Mononuclear cell (primary cell): ENCODE results near the gene HIP1. TPM values are rescaled to one million over a fixed set of nuclear protein-coding genes. Genes with fewer than 3 reads are reported as not detected.
"Not testable (repeated sequence)": the region's sequence is repeated elsewhere in the genome, so short reads cannot be mapped to it uniquely, and the experiment has no call there.

ENCODE experiments used
- H3K27me3 ChIP-seq: 2 replicates; pipeline ENCODE4 v1.6.0; 2011; ENCODE audit warnings: low read length, control low read depth; ENCODE audit not compliant: insufficient read depth
- H3K4me1 ChIP-seq: 2 replicates; pipeline ENCODE4 v1.5.1; 2011; ENCODE audit warnings: mild to moderate bottlenecking, low read length, control low read depth; ENCODE audit not compliant: insufficient read depth
- H3K4me3 ChIP-seq: 2 replicates; pipeline ENCODE4 v1.5.1; 2011; ENCODE audit warnings: mild to moderate bottlenecking, low read length, moderate library complexity
- H3K9me3 ChIP-seq: 2 replicates; pipeline ENCODE4 v1.5.1; 2011; ENCODE audit warnings: low read depth, mild to moderate bottlenecking, control low read depth, low read length
- total RNA-seq: library from RNA; depleted of rRNA; stranded (reverse); fragments of >200 nt; gene quantifications from one replicate; pipeline ENCODE4 v1.2.3, GENCODE V29; 2012

HIP1 gene
- total RNA-seq, 1 donor = 4.2 TPM

GRCh38 chr7:75563171-75563570 is 175.6 kb downstream of the HIP1 start:
- Histone ChIP-seq H3K9me3 (no peaks in the 10 kb centered on the region), H3K4me3 (no peak overlapping the region), H3K4me1 (peaks cover 12% of the 10 kb centered on the region), H3K27me3 (no peaks in the 10 kb centered on the region)

- Histone ChIP-seq H3K4me3 (no peak overlapping the region), H3K9me3 (no peaks in the 10 kb centered on the region)
Measured at GRCh38 chr7:75559976-75560365, 178.8 kb downstream of the HIP1 start.

GRCh38 chr7:75559355-75559975 is 179.3 kb downstream of the HIP1 start:
- no peak overlapping the region for H3K4me3 ChIP-seq
- H3K27me3 ChIP-seq = no peaks in the 10 kb centered on the region
- no peaks in the 10 kb centered on the region for H3K9me3 ChIP-seq

More at GRCh38 chr7:75559976-75560365, 178.8 kb downstream of the HIP1 start:
- no peaks in the 10 kb centered on the region for H3K27me3 ChIP-seq
- H3K4me1 ChIP-seq = peaks cover 3% of the 10 kb centered on the region

GRCh38 chr7:75556835-75557234 is 181.9 kb downstream of the HIP1 start:
- not testable (repeated sequence) for H3K4me3 ChIP-seq, H3K27me3 ChIP-seq, H3K4me1 ChIP-seq, H3K9me3 ChIP-seq

More at GRCh38 chr7:75559355-75559975, 179.3 kb downstream of the HIP1 start:
- H3K4me1 ChIP-seq = no peaks in the 10 kb centered on the region

GRCh38 chr7:75555736-75556135 is 183.0 kb downstream of the HIP1 start:
- H3K4me1 ChIP-seq = no peaks in the 10 kb centered on the region
- no peaks in the 10 kb centered on the region for H3K9me3 ChIP-seq
- no peak overlapping the region for H3K4me3 ChIP-seq
- H3K27me3 ChIP-seq = no peaks in the 10 kb centered on the region

GRCh38 chr7:75546237-75547015 is 192.3 kb downstream of the HIP1 start:
- no peak overlapping the region for H3K4me3 ChIP-seq
- no peaks in the 10 kb centered on the region for H3K4me1 ChIP-seq
- no peaks in the 10 kb centered on the region for H3K9me3 ChIP-seq
- no peaks in the 10 kb centered on the region for H3K27me3 ChIP-seq

GRCh38 chr7:75537731-75538130 is 201.0 kb downstream of the HIP1 start:
- H3K4me1 ChIP-seq = peaks cover 10% of the 10 kb centered on the region
- H3K4me3 ChIP-seq = no peak overlapping the region
- H3K27me3 ChIP-seq = no peaks in the 10 kb centered on the region
- H3K9me3 ChIP-seq = no peaks in the 10 kb centered on the region

GRCh38 chr7:75536940-75537538 is 201.7 kb downstream of the HIP1 start:
- Histone ChIP-seq H3K4me1 (peaks cover 10% of the 10 kb centered on the region), H3K27me3 (no peaks in the 10 kb centered on the region), H3K4me3 (no peak overlapping the region), H3K9me3 (no peaks in the 10 kb centered on the region)

GRCh38 chr7:75536491-75536890 is 202.2 kb downstream of the HIP1 start:
- Histone ChIP-seq H3K27me3 (no peaks in the 10 kb centered on the region), H3K4me1 (peaks cover 10% of the 10 kb centered on the region), H3K9me3 (no peaks in the 10 kb centered on the region), H3K4me3 (no peak overlapping the region)

- Histone ChIP-seq H3K9me3 (no peaks in the 10 kb centered on the region), H3K27me3 (no peaks in the 10 kb centered on the region), H3K4me1 (peaks cover 10% of the 10 kb centered on the region), H3K4me3 (no peak overlapping the region)
Measured at GRCh38 chr7:75534727-75535307, 203.9 kb downstream of the HIP1 start.

GRCh38 chr7:75533926-75534325 is 204.8 kb downstream of the HIP1 start:
- no peaks in the 10 kb centered on the region for H3K9me3 ChIP-seq
- peaks cover 10% of the 10 kb centered on the region for H3K4me1 ChIP-seq
- no peaks in the 10 kb centered on the region for H3K27me3 ChIP-seq
- no peak overlapping the region for H3K4me3 ChIP-seq

GRCh38 chr7:75532639-75533038 is 206.1 kb downstream of the HIP1 start:
- no peak overlapping the region for H3K4me3 ChIP-seq
- no peaks in the 10 kb centered on the region for H3K9me3 ChIP-seq
- H3K4me1 ChIP-seq = peaks cover 17% of the 10 kb centered on the region
- no peaks in the 10 kb centered on the region for H3K27me3 ChIP-seq

GRCh38 chr7:75531359-75531821 is 207.4 kb downstream of the HIP1 start:
- no peaks in the 10 kb centered on the region for H3K9me3 ChIP-seq
- no peaks in the 10 kb centered on the region for H3K27me3 ChIP-seq
- H3K4me1 ChIP-seq = peaks cover 28% of the 10 kb centered on the region

GRCh38 chr7:75527224-75527722 is 211.5 kb downstream of the HIP1 start:
- Histone ChIP-seq H3K4me1 (peaks cover 25% of the 10 kb centered on the region), H3K4me3 (peak overlapping the region; percentile 80)
- not testable (repeated sequence) for H3K27me3 ChIP-seq, H3K9me3 ChIP-seq

More at GRCh38 chr7:75531359-75531821, 207.4 kb downstream of the HIP1 start:
- H3K4me3 ChIP-seq = no peak overlapping the region

- H3K4me3 ChIP-seq, H3K9me3 ChIP-seq, H3K27me3 ChIP-seq: not testable (repeated sequence)
- peaks cover 11% of the 10 kb centered on the region for H3K4me1 ChIP-seq
Measured at GRCh38 chr7:75521727-75522126, 217.0 kb downstream of the HIP1 start.
